Esophagus (tissue), 2 donors: ENCODE results near the gene SERTAD2. TPM values are rescaled to one million over a fixed set of nuclear protein-coding genes. Genes with fewer than 3 reads are reported as not detected.
A peak's percentile ranks its signal among the peaks of the same experiment; 100 is the strongest.

Source experiments
- H3K27ac ChIP-seq, 2 donors: one replicate each; pipeline ENCODE4 v1.5.1; 2013; ENCODE audit warnings: low read depth in 2 of 2, mild to moderate bottlenecking in 2 of 2, inconsistent platforms in 1 of 2, low read length in 1 of 2, moderate library complexity in 1 of 2
- H3K27me3 ChIP-seq, 2 donors: one replicate each; pipeline ENCODE4 v1.6.1; 2013; ENCODE audit warnings: low read length in 2 of 2, control low read depth in 1 of 2, mild to moderate bottlenecking in 1 of 2; ENCODE audit not compliant: insufficient read depth in 2 of 2, control insufficient read depth in 1 of 2
- H3K36me3 ChIP-seq, 2 donors: one replicate each; pipeline ENCODE4 v1.6.1; 2013; ENCODE audit warnings: low read length in 1 of 2; ENCODE audit not compliant: control insufficient read depth in 2 of 2, insufficient read depth in 2 of 2
- H3K4me1 ChIP-seq, 2 donors: one replicate each; pipeline ENCODE4 v1.6.1; 2013; ENCODE audit warnings: low read length in 1 of 2; ENCODE audit not compliant: control insufficient read depth in 2 of 2, insufficient read depth in 2 of 2
- H3K4me3 ChIP-seq, 2 donors: one replicate each; pipeline ENCODE4 v1.5.1; 2013; ENCODE audit warnings: low read length in 2 of 2, mild to moderate bottlenecking in 2 of 2, low read depth in 1 of 2, moderate library complexity in 1 of 2
- H3K9me3 ChIP-seq, 2 donors: one replicate each; pipeline ENCODE4 v1.6.1; 2013; ENCODE audit warnings: mild to moderate bottlenecking in 2 of 2, low read depth in 1 of 2, low read length in 1 of 2, moderate library complexity in 1 of 2; ENCODE audit not compliant: control insufficient read depth in 2 of 2, insufficient read depth in 1 of 2
- WGBS, 2 donors: extraction: QIAGEN DNeasy Blood & Tissue Kit; methylation state at CpG; one replicate each; pipeline ENCODE4 v1.1.7; 2013; 5-methylcytosine and 5-hydroxymethylcytosine counted together
- polyA plus RNA-seq, 2 donors: library from polyadenylated mRNA; stranded (reverse); fragments of 200-250 nt; gene quantifications; one replicate each; pipeline ENCODE4 v1.2.3, GENCODE V29; 2013
- donor health status: healthy with polysubstance abuse.
- donor health status: Bipolar disorder and iron deficiency.

The SERTAD2 gene
- polyA plus RNA-seq, 2 donors, result 13.6 to 22.9 TPM

DNA sequence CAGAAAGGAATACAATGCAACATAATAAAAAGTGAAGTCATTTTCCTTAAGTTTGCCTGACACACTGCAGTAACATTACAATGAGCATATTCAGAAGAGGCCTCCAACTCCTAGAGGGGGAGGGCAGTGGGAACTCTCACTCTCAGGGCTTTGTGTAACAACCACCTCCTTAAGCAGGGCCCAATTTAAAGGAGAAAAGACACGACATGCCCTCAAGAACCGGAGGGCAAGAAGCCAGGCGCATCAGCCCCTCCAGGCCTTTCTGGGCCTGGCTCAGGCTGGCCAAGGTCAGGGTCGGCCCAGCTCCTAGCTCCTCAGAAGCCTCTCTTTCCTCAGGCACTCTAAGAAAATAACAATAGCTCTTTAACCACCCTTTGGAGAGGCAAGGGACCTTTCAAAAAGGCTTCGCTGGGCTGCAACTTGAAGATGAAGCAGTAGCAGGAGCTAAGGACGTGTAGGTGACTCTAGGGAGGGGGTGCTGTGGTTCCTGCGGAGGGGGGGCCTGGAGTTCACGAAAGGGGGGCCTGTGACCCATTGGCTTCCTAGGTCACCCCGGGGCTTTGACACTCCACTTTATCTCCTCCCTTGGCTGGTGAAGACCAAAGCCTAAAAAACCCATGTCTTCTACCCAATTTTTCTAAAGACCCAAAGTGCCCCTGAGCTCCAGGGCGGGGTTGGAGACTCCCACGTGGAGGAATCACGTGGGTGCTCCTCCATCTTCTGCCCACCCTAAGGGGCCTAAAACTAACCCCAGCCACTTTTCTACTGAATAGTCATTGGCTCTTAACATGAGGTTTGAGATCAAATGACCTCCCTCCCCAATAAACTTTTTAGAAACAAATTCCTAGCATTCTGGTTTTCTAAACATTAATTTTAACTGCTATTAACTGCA, 13.3 kb downstream of the SERTAD2 start:
- H3K9me3 ChIP-seq, result no peaks in the 10 kb centered on the region
- peaks cover 6 to 9% of the 10 kb centered on the region in 2 donors for H3K36me3 ChIP-seq
- H3K27me3 ChIP-seq, result no peaks in the 10 kb centered on the region
- peak overlapping the region; percentile 34 to 36 for H3K27ac ChIP-seq
- no peak overlapping the region for H3K4me3 ChIP-seq
- peaks cover 3 to 17% of the 10 kb centered on the region in 2 donors for H3K4me1 ChIP-seq
- 44 to 58% methylated on average over 12 of the region's 12 CpGs for WGBS, 2 donors

DNA sequence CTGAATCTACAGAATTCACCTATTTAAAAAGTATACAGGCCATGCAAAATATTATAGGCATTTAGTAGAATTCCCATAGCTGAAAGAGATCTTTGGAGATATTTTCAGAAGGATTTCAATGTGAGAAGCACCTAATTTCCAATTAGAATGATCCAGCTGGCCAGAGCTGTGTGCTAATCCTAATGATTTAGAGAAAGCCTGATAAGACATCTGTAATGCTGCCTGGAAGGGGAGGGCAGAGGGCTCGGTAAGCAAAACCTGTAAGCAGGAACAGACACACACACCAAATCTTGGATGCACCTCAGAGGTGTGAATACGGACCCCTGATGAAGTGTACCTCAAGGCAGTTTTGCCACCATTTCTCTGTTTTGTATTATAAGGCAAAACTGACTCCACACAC, 14.0 kb downstream of the SERTAD2 start:
- H3K9me3 ChIP-seq, result no peaks in the 10 kb centered on the region
- H3K36me3 ChIP-seq, result peaks cover 6 to 9% of the 10 kb centered on the region in 2 donors
- H3K4me3 ChIP-seq, result no peak overlapping the region
- H3K4me1 ChIP-seq, result peaks cover 3 to 17% of the 10 kb centered on the region in 2 donors
- H3K27ac ChIP-seq, result peak overlapping the region in 1 of 2 donors; percentile 36
- no peaks in the 10 kb centered on the region for H3K27me3 ChIP-seq
- WGBS, 2 donors, result 48 to 51% methylated on average over 2 of the region's 2 CpGs

DNA sequence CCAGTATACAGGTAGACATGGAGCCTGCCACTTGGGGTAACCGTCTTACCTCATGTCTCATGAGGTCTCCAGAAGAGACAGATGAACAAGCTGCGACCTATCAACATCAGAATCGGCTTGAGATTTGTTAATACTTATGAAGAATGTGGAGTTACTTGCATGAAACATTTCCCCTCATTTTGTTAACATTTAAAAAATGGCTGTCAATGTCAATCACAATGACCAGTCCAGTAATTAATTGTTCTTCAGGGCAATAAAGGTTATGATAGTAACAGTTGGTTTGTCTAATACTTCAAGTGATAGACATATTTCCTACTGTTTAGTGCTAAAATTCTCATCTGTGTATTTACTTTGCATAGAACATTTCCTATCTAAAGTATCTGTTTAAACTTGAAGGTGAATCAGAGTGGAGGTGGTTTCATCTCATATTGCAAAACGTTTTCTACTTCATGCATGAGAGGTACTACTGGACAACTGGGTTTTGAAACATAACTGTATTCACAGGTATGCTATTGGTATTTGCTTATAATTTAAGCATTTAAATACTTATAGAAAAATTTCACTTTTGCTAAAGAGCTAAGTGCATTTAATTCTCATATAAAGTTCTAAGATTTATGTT, 15.1 kb downstream of the SERTAD2 start:
- H3K9me3 ChIP-seq, result no peaks in the 10 kb centered on the region
- no peak overlapping the region for H3K4me3 ChIP-seq
- H3K4me1 ChIP-seq, result peaks cover 3 to 17% of the 10 kb centered on the region in 2 donors
- WGBS, 2 donors, result 69 to 71% methylated on average over 4 of the region's 4 CpGs
- peaks cover 6 to 10% of the 10 kb centered on the region in 2 donors for H3K36me3 ChIP-seq
- no peaks in the 10 kb centered on the region for H3K27me3 ChIP-seq
- peak overlapping the region; percentile 68 to 90 for H3K27ac ChIP-seq

DNA sequence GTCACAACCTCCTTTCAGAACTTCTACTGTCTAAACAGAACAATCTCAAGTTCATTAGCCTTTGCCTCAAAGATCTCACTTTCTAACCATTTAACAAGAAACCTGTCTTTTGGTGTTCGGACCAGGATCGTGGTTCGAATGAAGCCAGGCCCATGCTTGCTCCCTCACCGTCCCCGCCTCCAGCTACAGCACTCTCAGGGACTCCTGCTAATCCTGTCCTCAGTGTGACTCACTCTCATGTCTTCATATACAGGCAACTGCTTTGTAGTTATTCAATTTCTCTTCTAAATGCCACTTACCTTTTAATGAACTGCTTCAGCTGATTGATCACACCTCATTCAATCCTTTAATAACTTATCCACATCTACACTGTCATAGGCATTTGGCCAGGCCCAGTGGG, 15.8 kb downstream of the SERTAD2 start:
- H3K4me1 ChIP-seq, result peaks cover 3 to 17% of the 10 kb centered on the region in 2 donors
- peaks cover 6 to 10% of the 10 kb centered on the region in 2 donors for H3K36me3 ChIP-seq
- H3K27ac ChIP-seq, result peak overlapping the region; percentile 68 to 90
- no peaks in the 10 kb centered on the region for H3K9me3 ChIP-seq
- H3K4me3 ChIP-seq, result no peak overlapping the region
- 54 to 67% methylated on average over 5 of the region's 5 CpGs for WGBS, 2 donors
- H3K27me3 ChIP-seq, result no peaks in the 10 kb centered on the region

DNA sequence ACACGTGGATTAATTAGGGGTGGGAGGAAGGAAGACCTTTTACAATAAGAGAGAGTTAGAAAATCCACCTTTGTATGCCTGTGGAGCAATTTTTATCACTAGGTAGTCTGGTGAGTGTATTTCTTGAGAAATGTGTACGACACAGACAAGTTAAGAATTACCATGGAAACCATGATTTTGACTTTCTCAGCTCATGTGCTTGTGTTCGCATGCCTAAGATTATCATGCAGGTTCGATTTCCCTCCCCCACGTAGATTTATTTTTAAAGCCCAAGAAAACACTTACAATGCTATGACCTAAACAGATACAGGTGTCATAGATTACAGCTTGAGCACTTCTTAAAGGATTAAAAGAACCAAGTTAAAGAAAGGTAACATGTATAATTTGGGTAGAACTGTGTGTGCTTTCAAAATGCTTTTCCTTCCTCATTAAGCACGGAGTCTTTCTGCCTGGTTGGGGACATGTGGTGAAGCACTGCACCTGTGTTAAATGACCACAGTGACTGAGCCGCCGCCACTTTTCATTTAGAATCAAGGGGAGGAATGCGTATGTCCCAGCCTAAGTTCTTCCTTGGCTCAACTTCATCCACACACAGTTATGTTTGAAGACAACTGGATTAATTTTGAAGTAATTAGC, 16.6 kb downstream of the SERTAD2 start:
- 52 to 55% methylated on average over 9 of the region's 9 CpGs for WGBS, 2 donors

DNA sequence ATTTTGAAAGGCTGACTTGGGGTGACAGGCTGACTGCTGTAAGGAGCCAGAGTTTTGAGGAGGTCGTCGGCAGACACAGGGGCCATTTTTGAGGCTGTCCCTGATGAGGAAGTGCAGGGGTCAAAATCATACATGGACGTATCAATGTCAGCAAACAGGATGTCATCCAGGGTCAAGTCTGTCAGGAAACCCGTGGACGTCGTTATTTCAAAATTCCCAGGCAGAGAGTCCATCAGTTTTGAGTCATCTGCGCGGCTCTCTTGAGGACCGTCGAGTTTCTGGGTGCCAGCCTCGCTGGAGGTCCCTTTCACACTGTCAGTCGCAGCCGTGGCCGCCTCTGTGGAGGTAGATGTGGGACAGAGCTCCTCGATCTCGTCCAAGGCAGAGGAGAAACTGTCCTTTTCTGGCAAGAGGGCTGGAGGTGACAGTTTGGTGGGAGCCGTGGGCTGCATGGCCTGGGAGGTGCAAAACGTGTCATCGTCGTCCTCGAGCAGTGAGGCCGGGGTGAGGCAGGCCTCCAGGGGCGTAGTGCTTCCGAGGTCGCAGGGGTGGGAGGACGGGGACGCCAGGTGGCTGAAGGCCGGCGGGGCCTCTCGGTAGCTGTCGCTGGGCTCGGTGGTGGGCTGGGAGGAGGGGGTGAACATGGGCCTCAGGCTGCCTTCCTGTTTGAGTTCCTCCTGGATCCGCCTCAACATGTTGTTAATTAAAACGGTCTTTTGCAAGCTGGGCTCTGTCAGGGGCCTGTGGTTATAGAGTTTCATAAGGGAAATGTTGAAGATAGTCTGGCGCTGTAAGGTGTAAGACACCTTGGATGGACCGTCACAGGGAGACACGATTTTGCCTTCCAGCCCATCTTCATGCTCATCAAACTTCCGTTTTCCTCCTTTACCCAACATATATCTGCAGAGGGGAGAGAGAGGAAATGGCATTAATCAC, 17.5 kb downstream of the SERTAD2 start:
- WGBS, 2 donors, result 66 to 68% methylated on average over 38 of the region's 38 CpGs
- peaks cover 3 to 12% of the 10 kb centered on the region in 2 donors for H3K4me1 ChIP-seq

More for the DNA sequence above, 16.6 kb downstream of the SERTAD2 start:
- Histone ChIP-seq H3K9me3 (no peaks in the 10 kb centered on the region), H3K4me3 (no peak overlapping the region), H3K27me3 (no peaks in the 10 kb centered on the region), H3K36me3 (peaks cover 6 to 10% of the 10 kb centered on the region in 2 donors), H3K27ac (peak overlapping the region in 1 of 2 donors; percentile 77), H3K4me1 (peaks cover 3 to 16% of the 10 kb centered on the region in 2 donors)

DNA sequence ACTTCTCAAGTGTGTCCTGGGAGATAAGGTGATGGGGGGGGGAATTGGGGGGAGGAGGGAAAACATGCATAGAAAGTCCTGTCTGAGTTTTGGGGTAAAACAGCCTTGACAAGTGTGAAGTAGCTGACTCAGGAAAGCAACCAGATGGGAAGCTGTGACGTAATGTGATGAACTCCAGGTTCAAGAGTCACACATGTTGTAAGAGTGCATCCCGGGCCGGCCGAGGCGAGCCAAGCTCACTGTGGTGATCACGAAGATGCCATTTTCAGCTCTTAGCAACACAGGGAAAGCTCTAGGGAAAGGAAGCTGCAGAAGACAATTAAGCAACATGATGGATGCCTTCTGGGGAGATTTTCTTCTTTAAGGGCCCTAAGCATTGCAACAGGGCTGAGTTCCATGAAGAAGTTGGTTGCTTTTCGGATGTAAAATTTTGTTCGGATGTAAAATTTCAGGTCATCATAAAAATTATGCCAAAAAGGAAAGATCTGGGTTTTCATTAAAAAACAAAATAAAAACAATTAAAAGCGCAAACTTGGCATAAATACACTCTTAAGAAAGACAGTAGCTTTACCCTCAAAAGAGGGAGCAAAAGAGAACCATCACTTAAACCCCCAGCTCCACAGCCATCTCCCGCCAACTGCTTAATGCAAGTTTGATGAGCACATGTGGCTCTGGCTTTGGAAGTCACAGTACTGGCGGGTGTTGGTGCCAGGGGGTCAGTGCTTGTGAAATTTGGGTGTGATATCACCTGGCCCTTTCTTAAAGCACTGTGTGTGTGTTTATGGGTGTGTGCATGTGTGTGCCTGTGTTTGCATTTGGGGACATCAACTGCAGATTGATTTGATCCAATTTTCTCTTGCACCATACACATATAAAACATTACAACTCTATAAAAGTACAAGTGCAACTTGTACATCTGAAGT, 19.1 kb downstream of the SERTAD2 start:
- Histone ChIP-seq H3K9me3 (no peaks in the 10 kb centered on the region), H3K36me3 (peaks cover 6 to 17% of the 10 kb centered on the region in 2 donors), H3K4me3 (no peak overlapping the region), H3K27ac (no peak overlapping the region), H3K4me1 (peaks cover 2 to 7% of the 10 kb centered on the region in 2 donors), H3K27me3 (no peaks in the 10 kb centered on the region)
- 84 to 90% methylated on average over 11 of the region's 11 CpGs for WGBS, 2 donors

More for the DNA sequence above, 17.5 kb downstream of the SERTAD2 start:
- H3K36me3 ChIP-seq, result peaks cover 6 to 10% of the 10 kb centered on the region in 2 donors
- H3K27me3 ChIP-seq, result no peaks in the 10 kb centered on the region
- H3K27ac ChIP-seq, result peak overlapping the region in 1 of 2 donors; percentile 26
- no peaks in the 10 kb centered on the region for H3K9me3 ChIP-seq
- H3K4me3 ChIP-seq, result no peak overlapping the region
